Neutrophil (primary cell): ENCODE data around the gene UBTD1.

Source experiments
- H3K27ac ChIP-seq: fragments of 200-600 bp; sonication (generic); 2 replicates; pipeline ENCODE4 v1.5.1; 2016; ENCODE audit warnings: mild to moderate bottlenecking, moderate library complexity
- H3K27me3 ChIP-seq: fragments of 200-600 bp; sonication (generic); 2 replicates; pipeline ENCODE4 v1.6.0; 2016; ENCODE audit warnings: mild to moderate bottlenecking
- H3K36me3 ChIP-seq: fragments of 200-600 bp; sonication (generic); 2 replicates; pipeline ENCODE4 v1.5.1; 2017
- H3K4me1 ChIP-seq, 2 experiments: fragments of 200-600 bp in 1 of 2; sonication (generic) in 1 of 2; 1 replicate in 1 of 2; 2 replicates in 1 of 2; pipeline versions ENCODE4 v1.5.1 to v1.6.1; 2013 to 2016; ENCODE audit warnings: low read depth in 1 of 2, low read length in 1 of 2, mild to moderate bottlenecking in 1 of 2, moderate library complexity in 1 of 2; ENCODE audit not compliant: control insufficient read depth in 1 of 2, insufficient read depth in 1 of 2
- H3K4me3 ChIP-seq, 2 experiments: fragments of 200-600 bp in 1 of 2; sonication (generic) in 1 of 2; 1 replicate in 1 of 2; 2 replicates in 1 of 2; pipeline ENCODE4 v1.5.1; 2013 to 2016; ENCODE audit warnings: low read depth in 1 of 2, low read length in 1 of 2, mild to moderate bottlenecking in 1 of 2, moderate library complexity in 1 of 2
- H3K9me3 ChIP-seq: fragments of 200-600 bp; sonication (generic); 2 replicates; pipeline ENCODE4 v1.5.1; 2016
- CTCF ChIP-seq: fragments of 200-600 bp; sonication (generic); IDR thresholded peaks from 2 replicates; pipeline ENCODE4 v1.5.1; 2016; ENCODE audit warnings: antibody characterized with exemption

The UBTD1 gene

DNA sequence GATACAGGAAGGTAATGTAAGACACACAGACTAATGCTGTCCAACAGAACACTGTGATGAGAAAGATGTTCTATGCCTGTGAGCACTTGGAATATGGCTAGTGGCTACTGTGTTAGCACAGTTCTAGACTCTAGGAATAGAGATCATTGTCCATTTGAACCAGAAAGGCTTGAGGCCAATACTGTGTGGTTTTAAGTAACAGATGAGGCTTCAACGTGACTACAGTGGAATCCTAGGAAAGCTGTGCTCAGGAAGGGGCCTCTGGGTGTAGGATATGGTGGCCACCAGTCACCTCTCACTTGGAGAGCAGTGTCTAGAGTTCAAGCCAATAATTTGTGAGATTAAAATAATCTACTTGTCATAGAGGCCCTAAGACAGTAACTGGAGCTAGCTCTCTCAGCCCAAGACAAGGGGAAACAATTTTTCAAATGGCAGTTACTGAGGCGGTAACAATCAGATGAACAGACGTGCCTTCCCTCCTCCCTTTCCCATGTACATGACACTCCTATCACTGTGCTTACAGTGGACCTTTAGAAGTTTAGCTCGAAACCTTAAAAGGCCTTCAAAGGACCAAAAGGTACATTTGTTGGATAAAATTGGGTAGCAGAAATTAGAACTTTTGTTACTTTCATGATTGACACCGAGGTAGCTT is 42.6 kb upstream of the UBTD1 start:
- Histone ChIP-seq H3K27ac (no peak overlapping the region), H3K4me3 (no peak overlapping the region), H3K9me3 (no peaks in the 10 kb centered on the region), H3K27me3 (no peaks in the 10 kb centered on the region), H3K36me3 (peaks cover 97% of the 10 kb centered on the region), H3K4me1 (no peaks in the 10 kb centered on the region)
- TF ChIP-seq CTCF, result no peak

GRCh38 chr10:97456686-97457065 is 42.0 kb upstream of the UBTD1 start:
- H3K4me1 ChIP-seq, result no peaks in the 10 kb centered on the region
- no peak for TF ChIP-seq CTCF
- no peak overlapping the region for H3K4me3 ChIP-seq
- H3K9me3 ChIP-seq, result no peaks in the 10 kb centered on the region
- H3K36me3 ChIP-seq, result peaks cover 97% of the 10 kb centered on the region
- H3K27ac ChIP-seq, result no peak overlapping the region
- no peaks in the 10 kb centered on the region for H3K27me3 ChIP-seq

GRCh38 chr10:97459111-97459510 is 39.6 kb upstream of the UBTD1 start:
- Histone ChIP-seq H3K27me3 (no peaks in the 10 kb centered on the region), H3K36me3 (peaks cover 85% of the 10 kb centered on the region), H3K27ac (no peak overlapping the region), H3K4me3 (no peak overlapping the region), H3K9me3 (no peaks in the 10 kb centered on the region), H3K4me1 (peaks cover 0 to 8% of the 10 kb centered on the region in 2 experiments)
- TF ChIP-seq CTCF, result no peak

GRCh38 chr10:97459933-97460332 is 38.8 kb upstream of the UBTD1 start:
- peaks cover 78% of the 10 kb centered on the region for H3K36me3 ChIP-seq
- H3K9me3 ChIP-seq, result no peaks in the 10 kb centered on the region
- no peak overlapping the region for H3K4me3 ChIP-seq
- TF ChIP-seq CTCF, result no peak
- H3K27me3 ChIP-seq, result no peaks in the 10 kb centered on the region
- peaks cover 0 to 10% of the 10 kb centered on the region in 2 experiments for H3K4me1 ChIP-seq
- H3K27ac ChIP-seq, result no peak overlapping the region

DNA sequence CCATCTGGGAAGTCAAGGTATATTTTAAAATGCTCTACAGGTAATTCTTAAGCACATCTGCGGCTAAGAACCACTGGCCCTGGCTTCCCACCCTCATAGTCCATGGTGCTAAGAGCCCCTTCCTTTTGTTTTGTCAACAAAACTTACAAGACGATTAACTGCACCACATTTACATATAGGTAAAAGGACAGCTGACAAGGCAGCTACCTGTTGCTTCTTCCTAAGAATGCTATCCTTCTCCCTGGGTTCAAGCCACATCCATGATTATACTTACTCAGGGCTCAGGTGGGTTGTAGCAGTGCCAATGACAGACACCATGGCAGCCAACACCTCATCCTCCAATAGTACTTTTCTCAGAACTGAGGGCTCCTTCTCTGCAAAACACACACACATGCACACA is 36.4 kb upstream of the UBTD1 start:
- no peak overlapping the region for H3K4me3 ChIP-seq
- H3K27me3 ChIP-seq, result no peaks in the 10 kb centered on the region
- H3K9me3 ChIP-seq, result no peaks in the 10 kb centered on the region
- H3K36me3 ChIP-seq, result peaks cover 80% of the 10 kb centered on the region
- no peak overlapping the region for H3K27ac ChIP-seq
- no peak for TF ChIP-seq CTCF
- H3K4me1 ChIP-seq, result peaks cover 0 to 10% of the 10 kb centered on the region in 2 experiments
